ENCODE results near the gene ETFA. TPM values are rescaled to one million over a fixed set of nuclear protein-coding genes. Genes with fewer than 3 reads are reported as not detected.
A peak's percentile ranks its signal among the peaks of the same experiment; 100 is the strongest.
"Not testable (repeated sequence)": the region's sequence is repeated elsewhere in the genome, so short reads cannot be mapped to it uniquely, and the experiment has no call there.

ETFA gene
- total RNA-seq, 4 donors from 2014 or later: 56.6 to 125 (median 83.1) TPM

DNA sequence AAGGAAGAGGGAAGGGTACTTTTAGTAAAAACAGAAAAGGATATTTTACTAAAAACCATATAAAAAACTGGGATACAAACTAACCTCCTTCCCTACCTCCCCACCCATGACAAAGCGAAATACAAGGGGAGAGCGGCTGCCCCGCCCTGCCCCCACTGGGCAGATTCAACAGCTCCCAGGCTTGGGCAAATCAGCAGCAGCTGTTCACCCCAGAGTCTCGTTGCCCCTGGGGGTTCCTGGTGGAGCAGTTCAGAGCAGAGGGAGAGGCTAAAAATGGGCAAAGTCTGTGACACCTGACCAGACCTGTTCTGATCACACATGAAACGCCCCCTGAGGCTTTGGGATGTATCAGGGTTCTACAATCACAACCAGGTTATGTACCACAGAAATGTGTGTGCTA lies 2.5 kb upstream of the ETFA start:
- no peak for DNase-seq
- Histone ChIP-seq H3K36me3 (no peaks in the 10 kb centered on the region), H3K9me3 (no peaks in the 10 kb centered on the region), H3K4me3 (no peak overlapping the region), H3K4me1 (peaks cover 0 to 49% (median 8%) of the 10 kb centered on the region in 3 donors), H3K27me3 (no peaks in the 10 kb centered on the region), H3K27ac (no peak overlapping the region)
- intact Hi-C loops (cut with DNase I): no loop called here
- WGBS, 2 donors: 29 to 53% methylated on average over 5 of the region's 5 CpGs
- TF ChIP-seq, protein P1, sequence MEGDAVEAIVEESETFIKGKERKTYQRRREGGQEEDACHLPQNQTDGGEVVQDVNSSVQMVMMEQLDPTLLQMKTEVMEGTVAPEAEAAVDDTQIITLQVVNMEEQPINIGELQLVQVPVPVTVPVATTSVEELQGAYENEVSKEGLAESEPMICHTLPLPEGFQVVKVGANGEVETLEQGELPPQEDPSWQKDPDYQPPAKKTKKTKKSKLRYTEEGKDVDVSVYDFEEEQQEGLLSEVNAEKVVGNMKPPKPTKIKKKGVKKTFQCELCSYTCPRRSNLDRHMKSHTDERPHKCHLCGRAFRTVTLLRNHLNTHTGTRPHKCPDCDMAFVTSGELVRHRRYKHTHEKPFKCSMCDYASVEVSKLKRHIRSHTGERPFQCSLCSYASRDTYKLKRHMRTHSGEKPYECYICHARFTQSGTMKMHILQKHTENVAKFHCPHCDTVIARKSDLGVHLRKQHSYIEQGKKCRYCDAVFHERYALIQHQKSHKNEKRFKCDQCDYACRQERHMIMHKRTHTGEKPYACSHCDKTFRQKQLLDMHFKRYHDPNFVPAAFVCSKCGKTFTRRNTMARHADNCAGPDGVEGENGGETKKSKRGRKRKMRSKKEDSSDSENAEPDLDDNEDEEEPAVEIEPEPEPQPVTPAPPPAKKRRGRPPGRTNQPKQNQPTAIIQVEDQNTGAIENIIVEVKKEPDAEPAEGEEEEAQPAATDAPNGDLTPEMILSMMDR (IDR thresholded peaks at IDR 0.05): no peak

DNA sequence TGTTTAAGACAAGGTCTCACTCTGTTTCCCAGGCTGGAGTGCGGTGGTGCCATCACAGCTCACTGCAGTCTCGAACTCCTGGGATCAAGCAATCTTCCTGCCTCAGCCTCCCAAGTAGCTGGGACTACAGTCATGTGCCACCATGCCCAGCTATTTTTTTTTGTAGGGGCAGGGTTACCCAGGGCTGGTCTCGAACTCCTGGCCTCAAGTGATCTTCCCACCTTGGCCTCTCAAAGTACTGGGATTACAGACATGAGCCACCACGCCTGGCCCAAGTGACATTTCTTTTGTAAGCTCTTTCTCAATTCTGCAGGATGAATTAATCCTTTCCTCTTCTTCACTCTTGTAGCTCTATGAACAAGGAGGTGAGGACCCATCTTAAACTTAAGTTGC lies 1.9 kb upstream of the ETFA start:
- H3K4me3 ChIP-seq; H3K36me3 ChIP-seq; H3K9me3 ChIP-seq; DNase-seq; H3K27me3 ChIP-seq; intact Hi-C loops (cut with DNase I): not testable (repeated sequence)
- 73 to 79% methylated on average over 4 of the region's 4 CpGs for WGBS, 2 donors
- Histone ChIP-seq H3K4me1 (peaks cover 0 to 53% (median 8%) of the 10 kb centered on the region in 3 donors), H3K27ac (peak overlapping the region; percentile 18 to 52 (median 36))

DNA sequence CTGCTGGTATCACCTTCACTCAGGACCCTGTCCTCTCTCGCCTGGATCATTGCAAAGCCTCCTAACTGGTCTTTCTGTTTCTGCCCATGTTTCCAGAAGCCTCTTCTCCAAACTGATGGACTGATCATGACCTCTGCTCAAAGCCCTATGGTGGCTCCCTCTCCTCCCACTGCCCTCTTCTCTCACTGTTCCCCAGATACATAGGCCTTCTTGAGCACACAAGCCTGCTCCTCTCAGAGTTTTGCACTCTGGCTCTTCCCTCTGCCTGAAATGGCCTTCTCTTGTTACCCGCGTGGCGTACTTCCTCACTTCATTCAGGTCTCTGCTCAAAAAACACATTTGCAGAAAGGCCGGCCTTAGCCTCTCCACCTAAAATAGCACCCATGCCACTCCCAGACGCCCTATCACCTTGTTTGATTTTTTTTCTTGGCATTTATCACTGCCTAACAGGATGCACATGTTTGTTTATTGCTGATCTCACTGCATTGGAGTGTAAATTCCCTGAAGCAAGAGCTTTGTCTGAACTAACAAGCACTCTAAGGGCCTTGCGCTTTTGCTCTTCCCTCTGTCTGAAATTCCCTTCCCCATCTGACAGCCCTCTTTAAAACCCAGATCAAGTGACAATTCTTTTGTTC lies 1.4 kb upstream of the ETFA start:
- TF ChIP-seq, protein P1 (IDR thresholded peaks at IDR 0.05): no peak
- TF ChIP-seq POLR2A (IDR thresholded peaks at IDR 0.05): no peak
- H3K27me3 ChIP-seq: no peaks in the 10 kb centered on the region
- H3K9me3 ChIP-seq: no peaks in the 10 kb centered on the region
- no peak overlapping the region for H3K4me3 ChIP-seq
- 67 to 70% methylated on average over 7 of the region's 7 CpGs for WGBS, 2 donors
- H3K27ac ChIP-seq: peak overlapping the region; percentile 18 to 52 (median 36)
- DNase-seq: no peak
- intact Hi-C loops (cut with DNase I): no loop called here
- H3K4me1 ChIP-seq: peaks cover 0 to 53% (median 8%) of the 10 kb centered on the region in 3 donors
- H3K36me3 ChIP-seq: no peaks in the 10 kb centered on the region

DNA sequence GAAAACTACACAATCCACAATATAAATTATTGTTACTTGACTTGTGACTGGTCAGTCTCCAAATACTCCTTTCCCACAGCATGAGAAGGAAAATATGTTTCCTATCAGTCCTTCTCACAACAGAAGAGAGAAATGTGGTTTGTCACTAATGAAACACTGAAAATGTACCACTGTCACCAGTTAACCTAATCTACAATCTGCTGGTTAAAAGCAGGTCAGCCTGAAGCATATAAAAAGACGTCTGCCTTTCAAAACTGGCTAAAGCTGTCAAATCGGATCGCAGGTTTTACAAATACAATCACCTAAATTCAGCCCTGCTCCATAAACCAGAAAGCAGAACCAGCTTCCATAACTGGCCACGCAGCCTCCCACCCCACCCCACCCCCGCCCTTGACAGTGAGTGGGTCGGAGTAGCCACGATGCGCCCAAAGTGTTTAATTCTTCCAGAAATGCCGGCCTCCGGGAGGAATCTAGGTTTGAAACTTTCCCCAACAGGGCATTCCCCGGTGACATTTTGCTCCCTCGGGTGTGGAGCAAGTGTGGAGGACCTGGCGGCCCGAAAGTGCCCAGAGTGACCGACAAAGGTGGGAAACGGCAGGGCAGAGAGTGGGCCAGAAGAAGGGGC lies 682 bp downstream of the ETFA start:
- Histone ChIP-seq H3K27me3 (no peaks in the 10 kb centered on the region), H3K4me3 (peak overlapping the region; percentile 54 to 91 (median 76)), H3K4me1 (peaks cover 0 to 63% (median 8%) of the 10 kb centered on the region in 3 donors), H3K27ac (peak overlapping the region; percentile 82 to 95 (median 88)), H3K36me3 (no peaks in the 10 kb centered on the region), H3K9me3 (no peaks in the 10 kb centered on the region)
- DNase-seq: no peak
- intact Hi-C loops (cut with DNase I): no loop called here
- TF ChIP-seq POLR2A (IDR thresholded peaks at IDR 0.05): no peak
- TF ChIP-seq, protein P1 (IDR thresholded peaks at IDR 0.05): no peak
- 1 to 3% methylated on average over 5 to 15 of the region's 16 CpGs for WGBS, 2 donors

DNA sequence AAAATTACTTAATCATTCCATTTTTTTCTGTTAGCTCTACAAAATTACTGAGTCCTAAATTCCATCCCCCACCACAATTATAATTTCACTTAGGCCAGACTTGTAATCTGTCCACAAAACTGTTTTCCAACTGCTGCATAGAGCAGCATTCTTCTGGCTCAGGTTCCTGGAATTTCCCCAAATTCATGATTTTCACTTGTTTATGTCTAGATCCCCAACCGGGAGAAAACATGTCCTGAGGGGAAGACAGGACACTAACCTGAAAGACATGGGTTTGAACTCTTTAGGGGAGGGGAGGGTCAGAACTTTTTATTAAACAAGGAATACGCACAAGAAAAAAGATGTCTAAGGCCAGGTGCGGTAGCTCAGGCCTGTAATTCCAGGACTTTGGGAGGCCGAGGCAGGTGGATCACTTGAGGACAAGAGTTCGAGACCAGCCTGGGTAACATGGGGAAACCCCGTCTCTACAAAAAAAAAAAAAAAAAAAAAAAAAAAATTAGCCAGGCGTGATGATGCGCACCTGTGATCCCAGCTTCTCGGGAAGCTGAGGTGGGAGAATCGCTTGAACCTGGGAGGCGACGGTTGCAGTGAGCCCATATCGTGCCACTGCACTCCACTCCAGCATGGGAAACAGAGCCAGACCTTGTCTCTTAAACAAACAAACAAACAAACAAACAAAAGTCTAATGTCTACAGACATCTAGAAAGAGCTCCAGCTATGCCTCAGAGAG lies 1.5 kb downstream of the ETFA start:
- intact Hi-C loops (cut with DNase I): no loop called here
- TF ChIP-seq POLR2A (IDR thresholded peaks at IDR 0.05): no peak
- TF ChIP-seq, protein P1 (IDR thresholded peaks at IDR 0.05): no peak
- H3K4me1 ChIP-seq: peaks cover 0 to 63% (median 8%) of the 10 kb centered on the region in 3 donors

More for the DNA sequence above, 1.5 kb downstream of the ETFA start:
- Histone ChIP-seq H3K4me3 (peak overlapping the region in 3 of 4 donors; percentile 74 to 91 (median 77)), H3K9me3 (no peaks in the 10 kb centered on the region), H3K27me3 (no peaks in the 10 kb centered on the region), H3K27ac (no peak overlapping the region), H3K36me3 (no peaks in the 10 kb centered on the region)
- DNase-seq: no peak
- WGBS, 2 donors: 74 to 86% methylated on average over 10 to 13 of the region's 13 CpGs

Data from esophagus squamous epithelium (tissue), 5 donors.